HepG2 (cell line): ENCODE data around the gene FSCN2. TPM values are rescaled to one million over a fixed set of nuclear protein-coding genes. Genes with fewer than 3 reads are reported as not detected.

Experiments
- NR2F6 ChIP-seq, 2 experiments: IDR thresholded peaks; 2 replicates each; pipeline ENCODE4 v1.6.1; 2016; ENCODE audit warnings: antibody characterized with exemption in 1 of 2, mild to moderate bottlenecking in 1 of 2
- SP5 ChIP-seq: IDR thresholded peaks from 2 replicates; pipeline ENCODE4 v1.6.1; 2016; ENCODE audit warnings: low read depth, borderline replicate concordance
- ZC3H13 ChIP-seq: sonication (generic); formaldehyde crosslinking; IDR thresholded peaks from 2 replicates; pipeline ENCODE4 v1.8.1; 2023; ENCODE audit warnings: mild to moderate bottlenecking, missing genetic modification reagents, moderate library complexity
- ZNF501 ChIP-seq: sonication (generic); formaldehyde crosslinking; IDR thresholded peaks from 2 replicates; pipeline ENCODE4 v1.5.1; 2020; ENCODE audit warnings: mild to moderate bottlenecking, moderate library complexity, missing genetic modification reagents
- ZNF616 ChIP-seq: sonication (generic); formaldehyde crosslinking; IDR thresholded peaks from 2 replicates; pipeline ENCODE4 v1.5.0; 2020; ENCODE audit warnings: low read depth, mild to moderate bottlenecking, missing genetic modification reagents
- polyA plus RNA-seq, 8 experiments: library from polyadenylated mRNA; depleted of rRNA in 3 of 8; stranded (reverse) in 7 of 8; unstranded in 1 of 8; fragments of >200 nt; fragmentation: Illumina TruSeq in 4 of 8; extraction: Trizol in 4 of 8; gene quantifications; 2 replicates each; pipeline versions ENCODE4 v1.2.1 to v1.2.3, GENCODE V29; 2011 to 2016; ENCODE audit warnings: low read depth in 4 of 8, missing spikeins in 1 of 8, mixed read lengths in 1 of 8; ENCODE audit not compliant: insufficient read depth in 1 of 8
- total RNA-seq, 5 experiments: library from RNA; depleted of rRNA; stranded (reverse); fragments of >200 nt; fragmentation: Illumina TruSeq; extraction: Trizol; gene quantifications; 2 replicates each; pipeline ENCODE4 v1.2.3, GENCODE V29; 2016; ENCODE audit warnings: low read depth in 1 of 5
- TF ChIP-seq, protein P1 (sequence below): sonication (generic); formaldehyde crosslinking; IDR thresholded peaks from 2 replicates; pipeline ENCODE4 v1.4.0; 2020; ENCODE audit warnings: mild to moderate bottlenecking, missing genetic modification reagents
- TF ChIP-seq, protein P2 (sequence below): sonication (generic); formaldehyde crosslinking; IDR thresholded peaks from 2 replicates; pipeline ENCODE4 v1.5.0; 2020; ENCODE audit warnings: mild to moderate bottlenecking, missing genetic modification reagents, moderate library complexity

Gene FSCN2
- total and polyA plus RNA-seq, 2 of the 13 experiments (the other 11 are each of a cell fraction or from before 2014, with no cell fraction given) = 0.09 TPM; not detected in 1

DNA sequence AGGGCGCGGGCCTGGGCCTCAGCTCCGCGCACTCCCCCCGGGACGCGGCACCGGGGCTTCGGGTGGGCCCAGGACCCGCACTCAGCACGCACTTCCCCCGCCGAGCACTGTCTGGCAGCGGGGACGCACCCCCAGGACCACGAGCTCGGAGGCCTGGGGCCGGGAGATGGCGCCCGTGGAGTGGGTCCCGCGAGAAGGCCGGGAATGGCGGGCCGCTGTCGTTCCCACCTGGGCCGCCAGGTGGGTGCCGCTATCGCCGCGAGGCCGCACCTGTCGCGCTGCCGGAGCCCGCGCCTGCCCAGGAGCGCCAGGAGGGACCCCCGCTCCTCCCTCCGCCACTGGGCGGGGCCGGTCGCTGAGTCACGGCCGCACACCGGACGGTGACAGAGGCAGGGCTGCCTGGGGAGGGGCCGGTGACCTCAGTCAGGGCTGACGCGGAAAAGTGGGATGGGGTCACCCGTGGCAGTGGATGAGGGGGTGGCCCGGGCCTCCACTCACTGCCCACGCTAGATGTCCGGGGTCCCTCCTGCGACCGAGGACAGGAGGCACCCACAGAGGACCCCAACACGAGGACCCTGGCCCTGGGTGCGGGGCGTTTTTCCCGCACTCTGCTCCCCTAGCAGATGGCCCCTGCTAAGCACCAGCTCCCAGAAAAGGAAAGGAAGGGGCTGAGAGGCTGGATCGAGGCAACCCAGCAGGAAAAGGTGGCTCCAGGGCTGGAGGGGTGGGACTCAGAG is 8.7 kb upstream of the FSCN2 start (continued):
- TF ChIP-seq, protein P1, sequence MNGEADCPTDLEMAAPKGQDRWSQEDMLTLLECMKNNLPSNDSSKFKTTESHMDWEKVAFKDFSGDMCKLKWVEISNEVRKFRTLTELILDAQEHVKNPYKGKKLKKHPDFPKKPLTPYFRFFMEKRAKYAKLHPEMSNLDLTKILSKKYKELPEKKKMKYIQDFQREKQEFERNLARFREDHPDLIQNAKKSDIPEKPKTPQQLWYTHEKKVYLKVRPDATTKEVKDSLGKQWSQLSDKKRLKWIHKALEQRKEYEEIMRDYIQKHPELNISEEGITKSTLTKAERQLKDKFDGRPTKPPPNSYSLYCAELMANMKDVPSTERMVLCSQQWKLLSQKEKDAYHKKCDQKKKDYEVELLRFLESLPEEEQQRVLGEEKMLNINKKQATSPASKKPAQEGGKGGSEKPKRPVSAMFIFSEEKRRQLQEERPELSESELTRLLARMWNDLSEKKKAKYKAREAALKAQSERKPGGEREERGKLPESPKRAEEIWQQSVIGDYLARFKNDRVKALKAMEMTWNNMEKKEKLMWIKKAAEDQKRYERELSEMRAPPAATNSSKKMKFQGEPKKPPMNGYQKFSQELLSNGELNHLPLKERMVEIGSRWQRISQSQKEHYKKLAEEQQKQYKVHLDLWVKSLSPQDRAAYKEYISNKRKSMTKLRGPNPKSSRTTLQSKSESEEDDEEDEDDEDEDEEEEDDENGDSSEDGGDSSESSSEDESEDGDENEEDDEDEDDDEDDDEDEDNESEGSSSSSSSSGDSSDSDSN = peak; percentile 51
- TF ChIP-seq ZC3H13 (CRISPR knock-in tag) = 0 out of 2 replicates have a peak, but pooled peaks have one; percentile 50
- TF ChIP-seq, protein P2, sequence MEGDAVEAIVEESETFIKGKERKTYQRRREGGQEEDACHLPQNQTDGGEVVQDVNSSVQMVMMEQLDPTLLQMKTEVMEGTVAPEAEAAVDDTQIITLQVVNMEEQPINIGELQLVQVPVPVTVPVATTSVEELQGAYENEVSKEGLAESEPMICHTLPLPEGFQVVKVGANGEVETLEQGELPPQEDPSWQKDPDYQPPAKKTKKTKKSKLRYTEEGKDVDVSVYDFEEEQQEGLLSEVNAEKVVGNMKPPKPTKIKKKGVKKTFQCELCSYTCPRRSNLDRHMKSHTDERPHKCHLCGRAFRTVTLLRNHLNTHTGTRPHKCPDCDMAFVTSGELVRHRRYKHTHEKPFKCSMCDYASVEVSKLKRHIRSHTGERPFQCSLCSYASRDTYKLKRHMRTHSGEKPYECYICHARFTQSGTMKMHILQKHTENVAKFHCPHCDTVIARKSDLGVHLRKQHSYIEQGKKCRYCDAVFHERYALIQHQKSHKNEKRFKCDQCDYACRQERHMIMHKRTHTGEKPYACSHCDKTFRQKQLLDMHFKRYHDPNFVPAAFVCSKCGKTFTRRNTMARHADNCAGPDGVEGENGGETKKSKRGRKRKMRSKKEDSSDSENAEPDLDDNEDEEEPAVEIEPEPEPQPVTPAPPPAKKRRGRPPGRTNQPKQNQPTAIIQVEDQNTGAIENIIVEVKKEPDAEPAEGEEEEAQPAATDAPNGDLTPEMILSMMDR (CRISPR knock-in tag) = peak; percentile 66
- no peak for TF ChIP-seq NR2F6 (IDR thresholded peaks at IDR 0.05)
- peak; percentile 26; the same call in 1 of the 2 replicates for TF ChIP-seq NR2F6 (CRISPR knock-in tag; IDR thresholded peaks at IDR 0.05)
- 0 out of 2 replicates have a peak, but pooled peaks have one; percentile 26 for TF ChIP-seq ZNF616 (CRISPR knock-in tag)
- TF ChIP-seq ZNF501 (CRISPR knock-in tag) = peak; percentile 87
- TF ChIP-seq SP5 (CRISPR knock-in tag) = peak; percentile 81
